HepG2 (cell line): ENCODE measurements around the gene TADA2B. TPM values are rescaled to one million over a fixed set of nuclear protein-coding genes. Genes with fewer than 3 reads are reported as not detected.
A peak's percentile ranks its signal among the peaks of the same experiment; 100 is the strongest.

ENCODE experiments used
- CEBPG ChIP-seq: IDR thresholded peaks from 2 replicates; pipeline ENCODE4 v1.6.1; 2016
- FOXK2 ChIP-seq: fragments of 450-650 bp; IDR thresholded peaks from 2 replicates; pipeline ENCODE4 v1.6.1; 2016
- FOXO4 ChIP-seq: sonication (generic); formaldehyde crosslinking; conservative IDR thresholded peaks from 2 replicates; pipeline ENCODE4 v1.8.1; 2023; ENCODE audit warnings: missing genetic modification reagents
- HHEX ChIP-seq: IDR thresholded peaks from 2 replicates; pipeline ENCODE4 v1.6.1; 2016; ENCODE audit warnings: control low read depth
- KMT2B ChIP-seq: IDR thresholded peaks from 2 replicates; pipeline ENCODE4 v1.6.1; 2016; ENCODE audit warnings: missing genetic modification reagents, missing compliant biosample characterization
- MXD4 ChIP-seq: IDR thresholded peaks from 2 replicates; pipeline ENCODE4 v1.6.1; 2016; ENCODE audit warnings: mild to moderate bottlenecking, missing biosample characterization, missing genetic modification reagents
- NRL ChIP-seq: sonication (generic); formaldehyde crosslinking; IDR thresholded peaks from 2 replicates; pipeline ENCODE4 v1.5.0; 2020; ENCODE audit warnings: missing genetic modification reagents, mild to moderate bottlenecking, moderate library complexity, borderline replicate concordance
- POGZ ChIP-seq: sonication (generic); formaldehyde crosslinking; IDR thresholded peaks from 2 replicates; pipeline ENCODE4 v1.4.0; 2020; ENCODE audit warnings: mild to moderate bottlenecking, missing genetic modification reagents
- PRPF4 ChIP-seq: fragments of 200-400 bp; formaldehyde crosslinking; IDR thresholded peaks from 2 replicates; pipeline ENCODE4 v1.6.1; 2016; ENCODE audit warnings: low read length, low read depth; ENCODE audit not compliant: poor library complexity, severe bottlenecking
- SNAI1 ChIP-seq: sonication (generic); formaldehyde crosslinking; IDR thresholded peaks from 2 replicates; pipeline ENCODE4 v1.5.0; 2020; ENCODE audit warnings: mild to moderate bottlenecking, missing genetic modification reagents, borderline replicate concordance
- ZFP82 ChIP-seq: sonication (generic); formaldehyde crosslinking; IDR thresholded peaks from 2 replicates; pipeline ENCODE4 v1.5.1; 2020; ENCODE audit warnings: mild to moderate bottlenecking, missing genetic modification reagents, borderline replicate concordance
- ZNF318 ChIP-seq: sonication (generic); formaldehyde crosslinking; IDR thresholded peaks from 2 replicates; pipeline ENCODE4 v1.4.0; 2020; ENCODE audit warnings: mild to moderate bottlenecking, missing genetic modification reagents
- ZNF597 ChIP-seq: sonication (generic); formaldehyde crosslinking; IDR thresholded peaks from 2 replicates; pipeline ENCODE4 v1.5.0; 2020; ENCODE audit warnings: missing genetic modification reagents
- ZNF598 ChIP-seq: sonication (generic); formaldehyde crosslinking; IDR thresholded peaks from 2 replicates; pipeline ENCODE4 v1.5.1; 2020; ENCODE audit warnings: mild to moderate bottlenecking, missing genetic modification reagents, borderline replicate concordance
- polyA plus RNA-seq, 8 experiments: library from polyadenylated mRNA; depleted of rRNA in 3 of 8; stranded (reverse) in 7 of 8; unstranded in 1 of 8; fragments of >200 nt; fragmentation: Illumina TruSeq in 4 of 8; extraction: Trizol in 4 of 8; gene quantifications; 2 replicates each; pipeline versions ENCODE4 v1.2.1 to v1.2.3, GENCODE V29; 2011 to 2016; ENCODE audit warnings: low read depth in 4 of 8, missing spikeins in 1 of 8, mixed read lengths in 1 of 8; ENCODE audit not compliant: insufficient read depth in 1 of 8
- total RNA-seq, 5 experiments: library from RNA; depleted of rRNA; stranded (reverse); fragments of >200 nt; fragmentation: Illumina TruSeq; extraction: Trizol; gene quantifications; 2 replicates each; pipeline ENCODE4 v1.2.3, GENCODE V29; 2016; ENCODE audit warnings: low read depth in 1 of 5
- TF ChIP-seq, protein P1 (sequence below): sonication (generic); formaldehyde crosslinking; IDR thresholded peaks from 2 replicates; pipeline ENCODE4 v1.5.0; 2020; ENCODE audit warnings: missing genetic modification reagents
- TF ChIP-seq, protein P2 (sequence below): sonication (generic); formaldehyde crosslinking; IDR thresholded peaks from 2 replicates; pipeline ENCODE4 v1.8.1; 2023; ENCODE audit warnings: missing genetic modification reagents, mild to moderate bottlenecking, borderline replicate concordance

Gene TADA2B
- total and polyA plus RNA-seq, 2 of the 13 experiments (the other 11 are each of a cell fraction or from before 2014, with no cell fraction given), result 4.6 to 8.9 TPM

- TF ChIP-seq MXD4 (peak; percentile 35; the same call in 1 of the 2 replicates), HHEX (CRISPR knock-in tag) (no peak), SNAI1 (CRISPR knock-in tag) (no peak), FOXK2 (no peak), KMT2B (CRISPR knock-in tag) (no peak), ZNF598 (no peak; the same call in 1 of the 2 replicates), ZNF318 (CRISPR knock-in tag) (no peak), CEBPG (no peak), FOXO4 (CRISPR knock-in tag) (no peak), POGZ (CRISPR knock-in tag) (peak; percentile 62; the same call in 1 of the 2 replicates), ZNF597 (CRISPR knock-in tag) (no peak), PRPF4 (no peak), NRL (CRISPR knock-in tag) (no peak), ZFP82 (CRISPR knock-in tag) (no peak)
- TF ChIP-seq, protein P1, sequence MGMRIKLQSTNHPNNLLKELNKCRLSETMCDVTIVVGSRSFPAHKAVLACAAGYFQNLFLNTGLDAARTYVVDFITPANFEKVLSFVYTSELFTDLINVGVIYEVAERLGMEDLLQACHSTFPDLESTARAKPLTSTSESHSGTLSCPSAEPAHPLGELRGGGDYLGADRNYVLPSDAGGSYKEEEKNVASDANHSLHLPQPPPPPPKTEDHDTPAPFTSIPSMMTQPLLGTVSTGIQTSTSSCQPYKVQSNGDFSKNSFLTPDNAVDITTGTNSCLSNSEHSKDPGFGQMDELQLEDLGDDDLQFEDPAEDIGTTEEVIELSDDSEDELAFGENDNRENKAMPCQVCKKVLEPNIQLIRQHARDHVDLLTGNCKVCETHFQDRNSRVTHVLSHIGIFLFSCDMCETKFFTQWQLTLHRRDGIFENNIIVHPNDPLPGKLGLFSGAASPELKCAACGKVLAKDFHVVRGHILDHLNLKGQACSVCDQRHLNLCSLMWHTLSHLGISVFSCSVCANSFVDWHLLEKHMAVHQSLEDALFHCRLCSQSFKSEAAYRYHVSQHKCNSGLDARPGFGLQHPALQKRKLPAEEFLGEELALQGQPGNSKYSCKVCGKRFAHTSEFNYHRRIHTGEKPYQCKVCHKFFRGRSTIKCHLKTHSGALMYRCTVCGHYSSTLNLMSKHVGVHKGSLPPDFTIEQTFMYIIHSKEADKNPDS, result no peak
- TF ChIP-seq, protein P2, sequence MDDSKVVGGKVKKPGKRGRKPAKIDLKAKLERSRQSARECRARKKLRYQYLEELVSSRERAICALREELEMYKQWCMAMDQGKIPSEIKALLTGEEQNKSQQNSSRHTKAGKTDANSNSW (CRISPR knock-in tag), result no peak
These were observed 60.6 kb downstream of the TADA2B start (continued) for GRCh38 chr4:7103607-7104365.
